ENCODE data around the gene PSPH.
"Not testable (repeated sequence)": the region's sequence is repeated elsewhere in the genome, so short reads cannot be mapped to it uniquely, and the experiment has no call there.

Gene PSPH

DNA sequence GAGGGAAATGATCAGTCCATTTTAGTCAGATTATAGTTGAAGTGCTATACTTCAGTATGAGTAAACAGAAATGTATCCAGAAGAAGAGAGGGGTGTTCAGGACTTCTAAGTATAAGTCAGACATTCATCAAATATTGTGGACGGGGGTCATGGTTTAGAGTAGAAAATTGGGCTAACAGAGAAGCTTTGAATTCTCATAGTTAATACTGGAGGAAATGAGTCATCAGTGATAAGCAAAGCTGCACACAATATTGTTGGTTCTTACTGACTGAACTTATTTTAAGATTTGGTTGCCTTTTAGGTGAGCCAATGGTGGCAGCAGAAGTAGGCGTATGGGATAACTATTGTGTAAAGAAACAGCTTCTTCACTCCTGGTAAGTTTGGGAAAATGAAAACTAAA is 11.1 kb upstream of the PSPH start:
- peak in 1 of 2 donors; percentile 8 for DNase-seq

GRCh38 chr7:56053993-56054392 is 2.7 kb upstream of the PSPH start:
- no peak for DNase-seq

DNA sequence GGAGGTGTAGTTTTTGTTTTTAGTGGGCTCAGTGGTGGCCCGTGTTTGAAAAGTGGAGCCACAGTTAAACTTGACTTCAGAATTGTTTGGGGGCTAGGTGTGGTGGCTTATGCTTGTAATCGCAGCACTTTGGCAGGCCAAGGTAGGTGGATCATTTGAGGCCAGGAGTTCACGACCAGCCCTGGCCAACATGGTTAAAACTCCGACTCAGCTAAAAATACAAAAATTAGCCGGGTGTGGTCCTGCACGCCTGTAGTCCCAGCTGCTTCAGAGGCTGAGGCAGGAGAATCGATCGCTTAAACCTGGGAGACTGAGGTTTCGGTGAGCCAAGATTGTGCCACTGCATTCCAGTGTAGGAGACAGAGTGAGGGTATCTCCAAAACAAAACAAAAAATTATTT is 2.1 kb upstream of the PSPH start:
- no peak for DNase-seq

GRCh38 chr7:56051053-56051338 is 248 bp downstream of the PSPH start:
- no peak for DNase-seq

- not testable (repeated sequence) for DNase-seq
These were observed 2.5 kb downstream of the PSPH start for GRCh38 chr7:56048763-56049162.

DNA sequence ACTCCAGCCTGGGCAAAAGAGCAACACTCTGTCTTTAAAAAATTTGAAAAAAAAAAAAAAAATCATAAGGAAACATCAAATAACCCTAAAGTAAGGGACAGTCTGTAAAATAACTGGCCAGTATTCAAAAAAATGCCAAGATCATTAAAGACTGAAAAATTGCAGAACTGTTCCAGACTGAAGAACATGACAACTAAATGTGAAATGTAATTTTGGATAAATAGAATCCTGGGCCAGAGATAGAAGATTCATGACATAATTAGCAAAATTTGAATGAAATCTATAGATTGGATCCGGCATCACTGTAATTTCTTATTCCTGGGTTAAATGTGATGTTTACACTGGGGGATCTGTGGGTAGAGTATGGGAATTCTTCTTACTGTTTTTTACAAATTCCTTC is 3.0 kb downstream of the PSPH start:
- no peak for DNase-seq

DNA sequence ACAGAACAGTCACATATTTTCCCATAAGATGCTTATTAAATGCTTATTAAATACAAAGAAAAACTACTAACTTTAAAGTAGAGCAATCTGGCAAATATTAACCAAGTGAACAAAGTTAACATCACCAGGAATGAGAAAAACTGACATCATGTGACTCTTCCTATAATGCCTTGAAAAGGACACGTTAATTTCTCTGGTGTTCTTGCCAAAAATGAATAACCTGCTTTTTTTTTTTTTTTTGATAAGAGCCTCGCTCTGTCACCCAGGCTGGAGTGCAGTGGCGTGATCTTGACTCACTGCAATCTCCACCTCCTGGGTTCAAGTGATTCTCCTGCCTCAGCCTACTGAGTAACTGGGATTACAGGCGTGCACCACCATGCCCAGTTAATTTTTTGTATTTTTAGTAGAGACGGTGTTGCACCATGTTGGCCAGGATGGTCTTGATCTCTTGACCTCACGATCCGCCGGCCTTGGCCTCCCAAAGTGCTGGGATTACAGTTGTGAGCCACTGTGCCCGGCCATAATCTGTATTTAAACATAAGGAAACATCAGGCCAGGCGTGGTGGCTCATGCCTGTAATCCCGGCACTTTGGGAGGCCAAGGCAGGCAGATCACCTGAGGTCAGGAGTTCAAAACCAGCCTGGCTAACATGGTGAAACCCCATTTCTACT is 3.7 kb downstream of the PSPH start:
- DNase-seq: not testable (repeated sequence)

GRCh38 chr7:56046721-56047445 is 4.4 kb downstream of the PSPH start:
- DNase-seq: no peak

DNA sequence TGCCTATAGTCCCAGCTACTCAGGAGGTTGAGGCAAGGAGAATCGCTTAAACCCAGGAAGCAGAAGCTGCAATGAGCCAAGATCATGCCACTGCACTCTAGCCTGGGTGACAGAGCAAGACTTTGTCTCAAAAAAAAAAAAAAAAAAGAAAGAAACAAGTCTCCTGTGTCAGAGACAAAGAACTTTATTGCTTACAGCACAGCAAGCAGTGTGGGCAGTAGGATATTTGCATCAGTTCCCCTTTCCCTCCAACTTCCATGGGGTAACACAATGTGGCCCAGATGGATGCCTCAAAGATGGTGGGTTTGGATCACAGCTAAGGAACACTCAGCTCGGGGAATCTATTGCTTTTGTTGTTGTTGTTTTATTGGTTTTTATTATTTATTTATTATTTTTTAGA is 5.5 kb downstream of the PSPH start:
- DNase-seq: not testable (repeated sequence)

- no peak for DNase-seq
These were observed 10.5 kb downstream of the PSPH start for GRCh38 chr7:56040730-56041129.

- DNase-seq: peak; percentile 49 to 74
These were observed 17.4 kb downstream of the PSPH start for GRCh38 chr7:56033671-56034432.

DNA sequence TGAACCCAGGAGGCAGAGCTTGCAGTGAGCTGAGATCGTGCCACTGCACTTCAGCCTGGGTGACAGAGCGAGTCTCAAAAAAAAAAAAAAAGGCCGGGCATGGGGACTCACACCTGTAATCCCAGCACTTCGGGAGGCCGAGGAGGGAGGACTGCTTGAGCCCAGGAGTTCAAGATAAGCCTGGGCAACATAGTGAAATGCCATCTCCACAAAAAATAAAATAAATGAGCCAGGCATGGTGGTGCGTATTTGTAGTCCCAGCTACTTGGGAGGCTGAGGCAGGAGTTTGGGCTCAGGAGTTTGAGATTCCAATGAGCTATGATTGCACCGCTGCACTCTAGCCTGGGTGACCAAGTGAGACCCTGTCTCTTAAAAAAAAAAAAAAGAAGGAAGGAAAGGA is 18.7 kb downstream of the PSPH start:
- DNase-seq: not testable (repeated sequence)

GRCh38 chr7:56031556-56031955 is 19.7 kb downstream of the PSPH start:
- not testable (repeated sequence) for DNase-seq

DNA sequence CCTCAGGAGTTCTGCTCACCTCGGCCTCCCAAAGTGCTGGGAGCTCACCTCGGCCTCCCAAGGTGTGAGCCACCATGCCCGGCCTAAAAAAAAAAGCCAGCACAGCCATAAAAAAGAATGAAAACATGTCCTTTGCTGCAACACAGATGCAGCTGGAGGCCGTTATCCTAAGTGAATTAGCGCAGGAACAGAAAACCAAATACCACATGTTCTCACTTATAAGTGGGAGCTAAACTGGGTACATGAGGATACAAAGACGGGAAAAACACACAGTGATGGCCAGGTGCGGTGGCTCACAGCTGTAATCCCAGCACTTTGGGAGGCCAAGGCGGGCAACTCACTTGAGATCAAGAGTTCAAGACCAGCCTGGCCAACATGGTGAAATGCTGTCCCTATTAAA is 20.9 kb downstream of the PSPH start:
- DNase-seq: no peak

DNA sequence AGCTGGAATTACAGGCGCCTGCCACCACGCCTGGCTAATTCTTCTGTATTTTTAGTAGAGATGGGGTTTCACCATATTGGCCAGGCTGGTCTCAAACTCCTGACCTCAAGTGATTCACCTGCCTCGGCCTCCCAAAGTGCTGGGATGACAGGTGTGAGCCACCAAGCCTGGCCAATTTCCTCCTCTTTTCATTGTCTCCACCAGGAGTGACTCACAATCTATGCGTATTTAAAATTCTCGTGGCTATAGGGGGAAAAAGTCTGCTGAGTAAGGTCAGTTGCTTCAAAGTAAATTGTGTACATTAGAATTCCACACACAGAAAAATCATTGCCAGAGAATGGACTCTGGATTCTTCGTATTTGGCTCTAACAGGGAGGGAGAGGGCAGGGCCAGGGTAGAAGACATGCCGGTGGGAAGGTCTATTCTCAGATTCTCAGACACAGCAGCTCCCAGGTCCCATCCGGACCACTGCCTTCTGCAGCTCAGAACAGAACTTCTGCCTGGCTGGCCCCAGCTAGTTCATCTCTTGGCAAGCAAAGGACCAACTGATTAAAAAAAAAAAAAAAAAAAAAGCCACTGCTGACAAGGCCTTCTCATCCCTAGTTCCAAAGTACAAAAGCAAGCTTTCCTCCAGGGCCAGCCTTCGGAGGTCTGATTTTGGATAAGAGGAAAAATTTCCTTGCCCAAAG is 22.2 kb downstream of the PSPH start:
- DNase-seq: no peak

- no peak for DNase-seq
These were observed 24.7 kb downstream of the PSPH start for GRCh38 chr7:56026538-56026937.

DNA sequence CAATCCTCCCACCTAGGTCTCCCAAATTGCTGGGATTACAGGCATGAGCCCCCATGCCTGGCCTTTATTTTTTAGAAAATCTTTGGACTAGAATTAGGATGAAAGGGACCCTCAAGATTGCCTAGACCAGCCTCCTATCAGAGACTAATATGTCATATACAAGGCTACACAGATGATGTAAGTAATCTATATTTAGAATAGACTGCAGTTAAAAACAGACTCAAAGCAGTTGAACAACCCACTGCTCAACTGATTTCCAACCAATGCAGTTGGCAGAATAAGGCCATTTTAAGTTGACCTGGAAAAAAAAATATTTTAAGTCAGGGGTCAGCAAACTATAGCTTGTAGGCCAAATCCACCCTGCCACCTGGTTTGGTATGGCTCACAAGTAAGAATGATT is 27.7 kb downstream of the PSPH start:
- no peak for DNase-seq

DNA sequence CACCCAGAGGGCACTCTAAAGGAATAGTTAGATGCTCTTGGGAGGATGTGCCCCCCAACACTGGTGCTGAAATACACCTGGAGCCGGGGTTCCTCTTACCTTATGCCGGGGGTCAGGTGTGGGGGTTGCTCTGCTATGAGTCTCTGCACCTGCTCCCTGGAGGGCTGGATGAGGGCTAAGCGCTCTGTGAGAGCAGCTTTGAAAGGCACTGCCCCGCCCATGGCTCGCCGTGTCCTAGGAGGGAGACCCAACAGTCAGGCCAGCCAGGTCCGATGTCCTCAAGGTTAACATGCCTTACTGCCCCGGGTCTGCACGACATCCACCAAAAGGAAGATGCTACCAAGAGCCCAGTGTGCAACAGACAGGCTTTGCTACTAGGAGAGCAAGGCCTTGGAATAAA is 31.7 kb downstream of the PSPH start:
- no peak for DNase-seq

DNA sequence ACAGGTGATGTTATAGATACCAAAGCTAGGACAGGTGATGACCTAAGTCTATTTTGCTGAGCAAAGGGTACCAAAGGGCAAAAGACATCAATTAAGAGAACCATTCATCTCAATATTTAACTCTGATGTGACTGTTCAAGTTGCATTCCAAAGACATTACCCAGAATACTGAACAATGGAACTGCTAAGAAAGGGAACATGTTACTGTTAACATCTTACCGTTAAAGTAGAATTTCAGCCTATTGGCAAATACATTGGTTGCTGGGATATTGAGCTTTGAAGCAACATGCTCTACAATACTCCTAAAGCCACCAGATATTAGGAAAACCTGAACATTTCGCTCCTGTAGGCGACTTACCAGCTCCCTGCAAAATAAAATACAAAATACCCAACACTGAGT is 34.2 kb downstream of the PSPH start:
- DNase-seq: not testable (repeated sequence)

DNA sequence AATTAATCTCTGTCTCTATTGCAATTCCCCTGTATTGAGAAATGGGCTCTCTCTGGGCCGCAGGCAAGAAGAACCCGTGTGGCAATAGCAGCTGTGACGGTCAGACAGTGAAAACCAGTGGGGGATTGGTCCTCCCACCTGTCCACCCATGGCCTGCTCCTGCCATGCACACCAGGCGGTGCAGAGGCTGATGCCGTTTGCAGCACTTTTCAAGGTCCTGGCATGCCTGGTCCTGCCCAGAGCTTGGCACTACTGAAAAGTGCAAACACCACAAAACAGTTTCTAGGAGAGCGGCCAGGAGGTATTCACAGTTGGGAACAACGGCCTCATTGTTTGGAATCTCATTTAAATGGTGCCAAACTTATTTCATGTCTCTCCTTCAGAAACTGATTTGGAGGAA is 41.5 kb downstream of the PSPH start:
- DNase-seq: no peak

GRCh38 chr7:56007891-56008290 is 43.4 kb downstream of the PSPH start:
- no peak for DNase-seq

DNA sequence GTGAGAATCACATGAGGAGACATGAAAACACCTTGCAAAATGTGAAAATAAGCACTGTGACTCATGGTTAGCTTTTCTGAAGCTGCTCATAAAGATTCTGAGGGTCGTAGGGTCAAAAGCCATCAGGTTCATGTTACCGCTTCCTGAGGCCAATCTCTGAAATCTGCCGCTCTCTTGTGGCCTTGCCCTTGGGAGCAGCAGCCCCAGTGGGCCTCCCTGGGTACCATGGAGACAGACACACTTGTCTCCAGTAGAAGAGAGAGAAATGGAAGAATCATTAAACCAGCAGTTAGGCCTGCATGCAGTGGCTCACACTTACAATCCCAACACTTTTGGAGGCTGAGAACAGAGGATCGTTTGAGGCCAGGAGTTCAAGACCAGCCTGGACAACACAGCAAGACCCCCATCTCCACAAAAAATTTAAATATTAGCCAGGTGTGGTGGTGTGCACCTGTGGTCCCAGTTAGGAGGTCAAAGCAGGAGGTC is 44.0 kb downstream of the PSPH start:
- no peak for DNase-seq

- DNase-seq: no peak
These were observed 47.5 kb downstream of the PSPH start for GRCh38 chr7:56003749-56004148.
